Measurements from ENCODE around the gene LRP10.

The LRP10 gene

GRCh38 chr14:22865424-22866405 is 5.8 kb upstream of the LRP10 start:
- DNase-seq (ENCODE audit: low spot score) = no peak

- DNase-seq (ENCODE audit: low spot score) = no peak
These were observed 4.7 kb upstream of the LRP10 start for GRCh38 chr14:22866874-22867273.

- no peak for DNase-seq (ENCODE audit: low spot score)
These were observed 723 bp upstream of the LRP10 start for GRCh38 chr14:22870811-22871223.

- peak; percentile 68 for DNase-seq (ENCODE audit: low spot score)
These were observed 693 bp downstream of the LRP10 start for GRCh38 chr14:22872033-22872832.

- no peak for DNase-seq (ENCODE audit: low spot score)
These were observed 1.4 kb downstream of the LRP10 start for GRCh38 chr14:22872833-22873520.

GRCh38 chr14:22875003-22875747 is 3.6 kb downstream of the LRP10 start:
- no peak for DNase-seq (ENCODE audit: low spot score)

GRCh38 chr14:22875748-22876319 is 4.3 kb downstream of the LRP10 start:
- DNase-seq (ENCODE audit: low spot score) = no peak

- DNase-seq (ENCODE audit: low spot score) = no peak
These were observed 5.5 kb downstream of the LRP10 start for GRCh38 chr14:22877000-22877501.

- DNase-seq (ENCODE audit: low spot score) = no peak
These were observed 7.0 kb downstream of the LRP10 start for GRCh38 chr14:22878271-22879246.

GRCh38 chr14:22882064-22882463 is 10.5 kb downstream of the LRP10 start:
- no peak for DNase-seq (ENCODE audit: low spot score)

GRCh38 chr14:22882529-22883172 is 11.1 kb downstream of the LRP10 start:
- peak; percentile 30 for DNase-seq (ENCODE audit: low spot score)

GRCh38 chr14:22883173-22883976 is 11.8 kb downstream of the LRP10 start, which contains the start of gene REM2:
REM2 (plus strand) TSS chr14:22883222; CDS start chr14:22883288, 66 bp downstream.
- DNase-seq (ENCODE audit: low spot score) = no peak

- DNase-seq (ENCODE audit: low spot score) = no peak
These were observed 12.7 kb downstream of the LRP10 start for GRCh38 chr14:22884076-22884737.

- no peak for DNase-seq (ENCODE audit: low spot score)
These were observed 13.4 kb downstream of the LRP10 start for GRCh38 chr14:22884738-22885523.

- DNase-seq (ENCODE audit: low spot score) = no peak
These were observed 14.4 kb downstream of the LRP10 start for GRCh38 chr14:22885975-22886374.

- peak; percentile 83 for DNase-seq (ENCODE audit: low spot score)
These were observed 15.1 kb downstream of the LRP10 start for GRCh38 chr14:22886500-22887259.
